ENCODE data around the gene ACTR3.

Gene ACTR3

GRCh38 chr2:113869253-113869652 is 20.6 kb upstream of the ACTR3 start:
- Mint-ChIP-seq H3K36me3 (ENCODE audit: low read depth) (no peaks in the 10 kb centered on the region), H3K27ac (peak overlapping the region; percentile 53), H3K4me3 (no peak overlapping the region), H3K27me3 (ENCODE audit: low read depth, poor library complexity) (peaks cover 4% of the 10 kb centered on the region), H3K9me3 (no peaks in the 10 kb centered on the region), H3K4me1 (peaks cover 9% of the 10 kb centered on the region)
- no peak for TF ChIP-seq CTCF (IDR thresholded peaks at IDR 0.05)
- no peak for DNase-seq

GRCh38 chr2:113872201-113872600 is 17.7 kb upstream of the ACTR3 start:
- TF ChIP-seq CTCF (IDR thresholded peaks at IDR 0.05): no peak
- no peaks in the 10 kb centered on the region for H3K36me3 Mint-ChIP-seq (ENCODE audit: low read depth)
- no peaks in the 10 kb centered on the region for H3K9me3 Mint-ChIP-seq
- no peak overlapping the region for H3K4me3 Mint-ChIP-seq
- H3K27ac Mint-ChIP-seq: no peak overlapping the region
- peaks cover 4% of the 10 kb centered on the region for H3K27me3 Mint-ChIP-seq (ENCODE audit: low read depth, poor library complexity)
- peaks cover 18% of the 10 kb centered on the region for H3K4me1 Mint-ChIP-seq
- DNase-seq: no peak

GRCh38 chr2:113873867-113874266 is 16.0 kb upstream of the ACTR3 start:
- no peak for TF ChIP-seq CTCF (IDR thresholded peaks at IDR 0.05)
- no peaks in the 10 kb centered on the region for H3K9me3 Mint-ChIP-seq
- no peak overlapping the region for H3K4me3 Mint-ChIP-seq
- H3K4me1 Mint-ChIP-seq: peaks cover 35% of the 10 kb centered on the region
- no peak for DNase-seq
- H3K27me3 Mint-ChIP-seq (ENCODE audit: low read depth, poor library complexity): no peaks in the 10 kb centered on the region
- peak overlapping the region; percentile 34 for H3K27ac Mint-ChIP-seq
- H3K36me3 Mint-ChIP-seq (ENCODE audit: low read depth): no peaks in the 10 kb centered on the region

- Mint-ChIP-seq H3K9me3 (no peaks in the 10 kb centered on the region), H3K4me3 (no peak overlapping the region), H3K4me1 (peaks cover 42% of the 10 kb centered on the region), H3K36me3 (ENCODE audit: low read depth) (no peaks in the 10 kb centered on the region), H3K27me3 (ENCODE audit: low read depth, poor library complexity) (no peaks in the 10 kb centered on the region), H3K27ac (no peak overlapping the region)
- no peak for TF ChIP-seq CTCF (IDR thresholded peaks at IDR 0.05)
- DNase-seq: no peak
Observed at GRCh38 chr2:113875135-113875534, 14.8 kb upstream of the ACTR3 start.

GRCh38 chr2:113876503-113877387 is 13.1 kb upstream of the ACTR3 start:
- no peak for DNase-seq

More at GRCh38 chr2:113876503-113877387, 13.1 kb upstream of the ACTR3 start:
- no peaks in the 10 kb centered on the region for H3K27me3 Mint-ChIP-seq (ENCODE audit: low read depth, poor library complexity)
- TF ChIP-seq CTCF (IDR thresholded peaks at IDR 0.05): no peak
- H3K27ac Mint-ChIP-seq: peak overlapping the region; percentile 78
- H3K4me3 Mint-ChIP-seq: no peak overlapping the region
- no peaks in the 10 kb centered on the region for H3K9me3 Mint-ChIP-seq
- peaks cover 5% of the 10 kb centered on the region for H3K36me3 Mint-ChIP-seq (ENCODE audit: low read depth)
- peaks cover 42% of the 10 kb centered on the region for H3K4me1 Mint-ChIP-seq
